Measurements from ENCODE around the gene ABHD16B. TPM values are rescaled to one million over a fixed set of nuclear protein-coding genes. Genes with fewer than 3 reads are reported as not detected.

Gene ABHD16B
- total and polyA plus RNA-seq, 2 of the 13 experiments (the other 11 are each of a cell fraction or from before 2014, with no cell fraction given) = not detected

DNA sequence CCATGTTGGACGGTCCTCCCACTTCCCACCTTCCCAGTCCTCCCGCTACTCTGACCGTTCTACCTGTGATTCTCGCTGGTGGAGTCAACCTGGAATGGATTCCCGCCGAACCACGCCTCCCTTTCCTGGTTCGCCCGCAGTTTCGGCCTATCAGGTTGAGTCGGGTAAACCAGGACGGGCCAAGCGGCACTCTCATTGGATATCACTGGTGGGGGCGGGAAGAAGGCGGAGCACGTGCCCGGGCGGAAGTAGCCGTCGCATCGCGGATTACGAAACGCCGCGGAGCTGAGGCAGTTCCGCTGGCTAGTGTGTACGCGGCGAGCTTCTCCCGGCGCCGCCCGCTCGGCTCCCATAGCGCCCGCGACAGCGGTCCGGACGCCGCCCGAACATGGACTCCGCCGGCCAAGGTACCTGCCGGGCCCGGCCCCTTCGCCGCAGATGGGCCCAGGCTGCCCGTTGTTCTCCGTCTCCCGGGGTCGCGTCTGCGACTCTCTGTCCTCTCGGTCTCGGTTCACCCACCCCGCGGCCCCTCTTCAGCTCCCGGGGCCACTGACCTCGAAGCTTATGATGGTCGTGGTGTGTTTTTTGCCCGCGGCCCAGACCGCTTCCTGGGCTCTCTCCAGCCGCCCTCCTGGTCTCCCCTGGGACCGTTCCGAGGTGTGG, 3.8 kb downstream of the ABHD16B start, which contains the start of gene TPD52L2 (continued):
- TF ChIP-seq ZBTB42 (CRISPR knock-in tag; IDR thresholded peaks at IDR 0.05) (peak; percentile 43; the same call in 1 of the 2 replicates), ASH2L (IDR thresholded peaks at IDR 0.05; ENCODE audit: insufficient read length, low read depth, low read length) (peak; percentile 92), ZNF75D (CRISPR knock-in tag; IDR thresholded peaks at IDR 0.05; ENCODE audit: borderline replicate concordance) (no peak), RAD21 (CRISPR knock-in tag; IDR thresholded peaks at IDR 0.05) (peak; percentile 75), ZNF253 (CRISPR knock-in tag; IDR thresholded peaks at IDR 0.05; ENCODE audit: borderline replicate concordance) (peak; percentile 97), TP53 (CRISPR knock-in tag; conservative IDR thresholded peaks at IDR 0.05) (peak; percentile 94), ZNF251 (CRISPR knock-in tag; IDR thresholded peaks at IDR 0.05) (no peak), NFIC (IDR thresholded peaks at IDR 0.05; ENCODE audit: low read length) (no peak), HNRNPLL (IDR thresholded peaks at IDR 0.05; ENCODE audit: low read depth, low read length, poor library complexity, severe bottlenecking) (peak; percentile 91), NONO (IDR thresholded peaks at IDR 0.05) (no peak), NONO (CRISPR knock-in tag; conservative IDR thresholded peaks at IDR 0.05) (peak; percentile 100), HNF4A (CRISPR knock-in tag; IDR thresholded peaks at IDR 0.05) (no peak), ELF3 (CRISPR knock-in tag; IDR thresholded peaks at IDR 0.05) (peak; percentile 99), IRF2 (CRISPR knock-in tag; IDR thresholded peaks at IDR 0.05) (peak; percentile 97), ZNF577 (CRISPR knock-in tag; IDR thresholded peaks at IDR 0.05; ENCODE audit: borderline replicate concordance, low read depth) (no peak), ZNF329 (CRISPR knock-in tag; IDR thresholded peaks at IDR 0.05; ENCODE audit: low read depth) (peak; percentile 93), NFIB (CRISPR knock-in tag; IDR thresholded peaks at IDR 0.05; ENCODE audit: borderline replicate concordance) (no peak), ZNF12 (CRISPR knock-in tag; IDR thresholded peaks at IDR 0.05) (peak; percentile 70; the same call in 1 of the 2 replicates), ZNF816 (CRISPR knock-in tag; IDR thresholded peaks at IDR 0.05; ENCODE audit: borderline replicate concordance) (peak; percentile 96), SPEN (CRISPR knock-in tag; IDR thresholded peaks at IDR 0.05; ENCODE audit: low read depth) (peak; percentile 98), ZNF564 (CRISPR knock-in tag; IDR thresholded peaks at IDR 0.05) (0 out of 2 replicates have a peak, but pooled peaks have one; percentile 93), ZNF33A (CRISPR knock-in tag; IDR thresholded peaks at IDR 0.05; ENCODE audit: borderline replicate concordance) (no peak; the same call in 1 of the 2 replicates), WIZ (CRISPR knock-in tag; IDR thresholded peaks at IDR 0.05) (peak; percentile 95)
- TF ChIP-seq, protein P1, sequence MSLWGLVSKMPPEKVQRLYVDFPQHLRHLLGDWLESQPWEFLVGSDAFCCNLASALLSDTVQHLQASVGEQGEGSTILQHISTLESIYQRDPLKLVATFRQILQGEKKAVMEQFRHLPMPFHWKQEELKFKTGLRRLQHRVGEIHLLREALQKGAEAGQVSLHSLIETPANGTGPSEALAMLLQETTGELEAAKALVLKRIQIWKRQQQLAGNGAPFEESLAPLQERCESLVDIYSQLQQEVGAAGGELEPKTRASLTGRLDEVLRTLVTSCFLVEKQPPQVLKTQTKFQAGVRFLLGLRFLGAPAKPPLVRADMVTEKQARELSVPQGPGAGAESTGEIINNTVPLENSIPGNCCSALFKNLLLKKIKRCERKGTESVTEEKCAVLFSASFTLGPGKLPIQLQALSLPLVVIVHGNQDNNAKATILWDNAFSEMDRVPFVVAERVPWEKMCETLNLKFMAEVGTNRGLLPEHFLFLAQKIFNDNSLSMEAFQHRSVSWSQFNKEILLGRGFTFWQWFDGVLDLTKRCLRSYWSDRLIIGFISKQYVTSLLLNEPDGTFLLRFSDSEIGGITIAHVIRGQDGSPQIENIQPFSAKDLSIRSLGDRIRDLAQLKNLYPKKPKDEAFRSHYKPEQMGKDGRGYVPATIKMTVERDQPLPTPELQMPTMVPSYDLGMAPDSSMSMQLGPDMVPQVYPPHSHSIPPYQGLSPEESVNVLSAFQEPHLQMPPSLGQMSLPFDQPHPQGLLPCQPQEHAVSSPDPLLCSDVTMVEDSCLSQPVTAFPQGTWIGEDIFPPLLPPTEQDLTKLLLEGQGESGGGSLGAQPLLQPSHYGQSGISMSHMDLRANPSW (CRISPR knock-in tag; IDR thresholded peaks at IDR 0.05; ENCODE audit: borderline replicate concordance) = peak; percentile 93
- TF ChIP-seq, protein P2, sequence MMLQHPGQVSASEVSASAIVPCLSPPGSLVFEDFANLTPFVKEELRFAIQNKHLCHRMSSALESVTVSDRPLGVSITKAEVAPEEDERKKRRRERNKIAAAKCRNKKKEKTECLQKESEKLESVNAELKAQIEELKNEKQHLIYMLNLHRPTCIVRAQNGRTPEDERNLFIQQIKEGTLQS (CRISPR knock-in tag; IDR thresholded peaks at IDR 0.05) = peak; percentile 84

Data from HepG2 (cell line).